Measurements from ENCODE around the gene ARHGEF7.

ARHGEF7 gene

GRCh38 chr13:111175372-111175771 lies 60.3 kb downstream of the ARHGEF7 start:
- no peak for TF ChIP-seq CTCF (IDR thresholded peaks at IDR 0.05; ENCODE audit: low read depth, low read length, missing control alignments)
- DNase-seq (ENCODE audit: extremely low read depth, low read depth), result no peak

GRCh38 chr13:111175935-111176334 lies 60.8 kb downstream of the ARHGEF7 start:
- H3K4me3 ChIP-seq (replicated peaks; ENCODE audit: low read depth, low read length), result no peak overlapping the region
- DNase-seq (ENCODE audit: extremely low read depth, low read depth), result no peak
- TF ChIP-seq CTCF (IDR thresholded peaks at IDR 0.05; ENCODE audit: low read depth, low read length, missing control alignments), result no peak

More at GRCh38 chr13:111175372-111175771, 60.3 kb downstream of the ARHGEF7 start:
- no peak overlapping the region for H3K4me3 ChIP-seq (replicated peaks; ENCODE audit: low read depth, low read length)

GRCh38 chr13:111176421-111176820 lies 61.3 kb downstream of the ARHGEF7 start:
- H3K4me3 ChIP-seq (replicated peaks; ENCODE audit: low read depth, low read length), result no peak overlapping the region
- no peak for TF ChIP-seq CTCF (IDR thresholded peaks at IDR 0.05; ENCODE audit: low read depth, low read length, missing control alignments)
- DNase-seq (ENCODE audit: extremely low read depth, low read depth), result no peak

- no peak for DNase-seq (ENCODE audit: extremely low read depth, low read depth)
- H3K4me3 ChIP-seq (replicated peaks; ENCODE audit: low read depth, low read length), result no peak overlapping the region
- no peak for TF ChIP-seq CTCF (IDR thresholded peaks at IDR 0.05; ENCODE audit: low read depth, low read length, missing control alignments)
These were observed 62.1 kb downstream of the ARHGEF7 start for GRCh38 chr13:111177081-111177711.

- no peak for DNase-seq (ENCODE audit: extremely low read depth, low read depth)
- TF ChIP-seq CTCF (IDR thresholded peaks at IDR 0.05; ENCODE audit: low read depth, low read length, missing control alignments), result no peak
- H3K4me3 ChIP-seq (replicated peaks; ENCODE audit: low read depth, low read length), result no peak overlapping the region
These were observed 62.8 kb downstream of the ARHGEF7 start for GRCh38 chr13:111177921-111178320.

GRCh38 chr13:111178402-111178801 lies 63.3 kb downstream of the ARHGEF7 start:
- no peak for DNase-seq (ENCODE audit: extremely low read depth, low read depth)

More at GRCh38 chr13:111178402-111178801, 63.3 kb downstream of the ARHGEF7 start:
- no peak for TF ChIP-seq CTCF (IDR thresholded peaks at IDR 0.05; ENCODE audit: low read depth, low read length, missing control alignments)
- H3K4me3 ChIP-seq (replicated peaks; ENCODE audit: low read depth, low read length), result no peak overlapping the region

All from HFF-Myc (cell line).